ENCODE data around the gene TMEM139. TPM values are rescaled to one million over a fixed set of nuclear protein-coding genes. Genes with fewer than 3 reads are reported as not detected.

TMEM139 gene
- total RNA-seq, 1 donor from 2014 or later, result 14.5 TPM

DNA sequence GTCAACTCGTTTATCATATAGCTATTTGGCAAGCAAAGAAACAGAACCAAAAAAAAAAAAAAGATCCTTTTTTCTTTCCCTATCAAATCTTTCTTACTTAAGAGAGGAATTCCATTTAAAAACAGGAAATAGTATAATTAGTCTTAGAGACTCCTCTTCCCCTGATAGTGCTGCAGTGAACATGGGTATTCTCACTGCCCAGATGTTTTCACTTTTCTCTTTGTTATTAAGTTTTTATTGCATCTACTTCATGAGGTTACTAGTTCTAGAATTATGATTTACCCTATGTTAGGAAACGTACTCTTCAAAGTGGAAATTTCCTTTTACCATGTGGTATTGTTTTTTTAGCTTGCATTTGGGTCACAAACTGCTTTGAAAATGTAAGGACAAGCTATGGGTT lies 11.9 kb downstream of the TMEM139 start:
- TF ChIP-seq, protein P1, sequence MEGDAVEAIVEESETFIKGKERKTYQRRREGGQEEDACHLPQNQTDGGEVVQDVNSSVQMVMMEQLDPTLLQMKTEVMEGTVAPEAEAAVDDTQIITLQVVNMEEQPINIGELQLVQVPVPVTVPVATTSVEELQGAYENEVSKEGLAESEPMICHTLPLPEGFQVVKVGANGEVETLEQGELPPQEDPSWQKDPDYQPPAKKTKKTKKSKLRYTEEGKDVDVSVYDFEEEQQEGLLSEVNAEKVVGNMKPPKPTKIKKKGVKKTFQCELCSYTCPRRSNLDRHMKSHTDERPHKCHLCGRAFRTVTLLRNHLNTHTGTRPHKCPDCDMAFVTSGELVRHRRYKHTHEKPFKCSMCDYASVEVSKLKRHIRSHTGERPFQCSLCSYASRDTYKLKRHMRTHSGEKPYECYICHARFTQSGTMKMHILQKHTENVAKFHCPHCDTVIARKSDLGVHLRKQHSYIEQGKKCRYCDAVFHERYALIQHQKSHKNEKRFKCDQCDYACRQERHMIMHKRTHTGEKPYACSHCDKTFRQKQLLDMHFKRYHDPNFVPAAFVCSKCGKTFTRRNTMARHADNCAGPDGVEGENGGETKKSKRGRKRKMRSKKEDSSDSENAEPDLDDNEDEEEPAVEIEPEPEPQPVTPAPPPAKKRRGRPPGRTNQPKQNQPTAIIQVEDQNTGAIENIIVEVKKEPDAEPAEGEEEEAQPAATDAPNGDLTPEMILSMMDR (conservative IDR thresholded peaks at IDR 0.05; ENCODE audit: low read depth, low read length), result no peak
- no peak for DNase-seq (ENCODE audit: low read depth)
- no peak overlapping the region for H3K4me3 ChIP-seq (ENCODE audit: low read depth, low read length)

DNA sequence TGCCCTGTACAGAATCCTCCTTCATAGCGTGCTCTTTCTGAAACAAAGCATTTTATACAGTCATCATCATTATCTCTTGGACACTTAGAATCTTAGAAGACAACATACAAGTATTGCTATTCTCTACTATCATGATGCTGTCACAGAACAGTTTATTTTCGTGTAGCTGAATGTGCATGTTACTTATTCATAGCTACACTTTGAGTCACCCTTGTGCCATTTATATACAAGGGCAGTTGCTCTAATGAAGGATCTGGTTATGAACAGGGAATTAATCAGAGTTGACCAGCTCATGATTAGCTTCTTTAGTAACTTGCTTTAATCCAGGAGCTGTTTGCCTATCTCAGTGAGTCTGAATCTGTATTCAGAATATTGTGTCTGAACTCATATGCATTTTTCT lies 14.6 kb downstream of the TMEM139 start:
- no peak overlapping the region for H3K4me3 ChIP-seq (ENCODE audit: low read depth, low read length)
- TF ChIP-seq, protein P1 (conservative IDR thresholded peaks at IDR 0.05; ENCODE audit: low read depth, low read length), result no peak
- DNase-seq (ENCODE audit: low read depth), result no peak

DNA sequence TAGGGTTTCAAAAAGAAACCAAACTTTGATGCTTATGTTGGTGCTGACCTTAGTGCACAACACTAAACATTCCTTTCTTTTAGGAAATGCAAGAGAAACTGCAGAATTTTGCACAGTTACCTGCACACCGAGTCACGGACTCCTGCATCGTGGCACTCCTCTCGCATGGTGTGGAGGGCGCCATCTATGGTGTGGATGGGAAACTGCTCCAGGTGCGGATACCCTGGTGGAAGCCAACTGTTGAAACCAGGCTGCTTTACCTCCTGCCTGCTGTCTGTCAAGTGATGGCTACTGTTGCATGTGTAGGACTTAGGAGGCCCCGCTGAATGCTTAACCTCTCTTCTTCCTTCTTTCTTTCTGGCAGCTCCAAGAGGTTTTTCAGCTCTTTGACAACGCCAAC lies 15.1 kb downstream of the TMEM139 start:
- no peak overlapping the region for H3K4me3 ChIP-seq (ENCODE audit: low read depth, low read length)
- TF ChIP-seq, protein P1 (conservative IDR thresholded peaks at IDR 0.05; ENCODE audit: low read depth, low read length), result peak; percentile 82
- no peak for DNase-seq (ENCODE audit: low read depth)

DNA sequence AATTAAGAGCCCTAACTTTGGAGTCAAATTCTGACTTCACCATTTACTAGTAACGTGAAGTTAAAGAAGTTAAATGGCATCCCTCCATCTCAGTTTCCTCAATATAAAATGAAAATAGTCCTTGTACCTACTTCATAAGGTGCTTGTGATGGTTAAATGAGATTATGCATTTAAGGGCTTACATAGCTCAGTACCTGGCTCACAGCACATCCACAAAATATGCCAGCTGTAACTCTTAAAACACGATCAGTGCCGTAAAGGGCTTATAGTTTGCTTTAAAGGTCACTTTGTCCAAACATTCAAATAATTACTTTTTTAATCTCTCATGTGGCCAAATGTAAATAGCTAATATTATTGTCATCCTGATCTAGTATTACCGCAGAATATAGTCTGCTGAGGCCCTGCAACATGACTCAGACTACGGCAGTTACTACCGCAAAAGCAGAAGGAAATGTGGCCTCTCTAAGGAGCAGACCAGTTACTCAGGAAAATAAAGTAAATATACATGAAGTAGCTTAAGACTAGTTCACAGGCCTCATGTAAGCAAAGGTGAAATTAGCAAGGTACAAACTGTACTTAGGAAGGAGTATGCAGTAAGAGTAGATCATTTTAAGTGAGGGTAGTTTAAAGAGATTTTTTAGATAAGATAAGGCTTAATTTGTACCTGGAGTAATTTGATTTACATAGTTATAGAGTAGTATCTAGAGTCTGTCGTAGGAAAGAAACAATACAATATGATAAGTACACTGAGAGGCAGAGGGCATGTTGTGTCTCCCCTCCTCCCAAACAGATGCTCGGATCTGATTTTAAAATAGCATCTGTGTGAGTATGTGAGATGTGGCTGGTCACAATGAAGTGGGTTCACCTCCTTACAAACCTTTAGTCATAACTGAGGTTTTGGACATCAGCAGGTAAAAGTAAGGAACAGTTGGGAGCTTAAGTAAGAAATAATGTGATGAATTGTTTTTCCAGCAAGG lies 16.5 kb downstream of the TMEM139 start:
- TF ChIP-seq, protein P1 (conservative IDR thresholded peaks at IDR 0.05; ENCODE audit: low read depth, low read length), result no peak
- DNase-seq (ENCODE audit: low read depth), result no peak
- H3K4me3 ChIP-seq (ENCODE audit: low read depth, low read length), result no peak overlapping the region

DNA sequence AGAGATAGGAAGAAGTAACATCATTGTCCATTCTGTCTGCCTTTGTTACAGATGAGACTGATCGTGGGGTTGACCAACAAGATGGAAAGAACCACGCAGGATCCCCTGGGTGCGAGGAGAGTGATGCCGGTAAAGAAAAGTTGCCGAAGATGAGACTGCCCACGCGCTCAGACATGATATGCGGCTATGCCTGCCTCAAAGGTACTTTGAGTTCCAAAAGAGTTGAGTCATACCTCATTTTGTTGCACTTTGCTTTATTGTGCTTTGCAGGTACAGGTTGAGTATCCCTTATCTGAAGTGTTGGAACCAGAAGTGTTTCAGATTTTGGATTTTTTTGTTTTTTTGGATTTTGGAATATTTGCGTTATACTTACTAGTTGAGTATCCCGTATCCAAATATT lies 19.0 kb downstream of the TMEM139 start:
- DNase-seq (ENCODE audit: low read depth), result no peak
- TF ChIP-seq, protein P1 (conservative IDR thresholded peaks at IDR 0.05; ENCODE audit: low read depth, low read length), result no peak

DNA sequence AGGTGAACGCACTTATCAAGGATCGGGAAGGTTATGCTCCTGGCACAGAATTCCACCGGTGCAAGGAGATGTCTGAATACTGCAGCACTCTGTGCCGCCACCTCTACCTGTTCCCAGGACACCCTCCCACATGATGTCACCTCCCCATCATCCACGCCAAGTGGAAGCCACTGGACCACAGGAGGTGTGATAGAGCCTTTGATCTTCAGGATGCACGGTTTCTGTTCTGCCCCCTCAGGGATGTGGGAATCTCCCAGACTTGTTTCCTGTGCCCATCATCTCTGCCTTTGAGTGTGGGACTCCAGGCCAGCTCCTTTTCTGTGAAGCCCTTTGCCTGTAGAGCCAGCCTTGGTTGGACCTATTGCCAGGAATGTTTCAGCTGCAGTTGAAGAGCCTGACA lies 20.2 kb downstream of the TMEM139 start:
- TF ChIP-seq, protein P1 (conservative IDR thresholded peaks at IDR 0.05; ENCODE audit: low read depth, low read length), result no peak
- DNase-seq (ENCODE audit: low read depth), result no peak
- no peak overlapping the region for H3K4me3 ChIP-seq (ENCODE audit: low read depth, low read length)

More for the DNA sequence above, 19.0 kb downstream of the TMEM139 start:
- no peak overlapping the region for H3K4me3 ChIP-seq (ENCODE audit: low read depth, low read length)
